Measurements from ENCODE around the gene SPATS2L. TPM values are rescaled to one million over a fixed set of nuclear protein-coding genes. Genes with fewer than 3 reads are reported as not detected.

SPATS2L gene
- total and polyA plus RNA-seq, 2 experiments from 2014 or later = 118 to 154 TPM

- no peak for TF ChIP-seq ZNF462 (CRISPR knock-in tag; IDR thresholded peaks at IDR 0.05)
- no peak for TF ChIP-seq REST (IDR thresholded peaks at IDR 0.05; ENCODE audit: unreplicated experiment)
These were observed 123.5 kb downstream of the SPATS2L start (continued) for GRCh38 chr2:200430017-200430416.

GRCh38 chr2:200431996-200432705, 125.7 kb downstream of the SPATS2L start:
- Histone ChIP-seq H3K4me2 (no peak overlapping the region), H3K27ac (ENCODE audit: low read depth) (no peak overlapping the region)
- no peak for ATAC-seq
- TF ChIP-seq CREB1 (CRISPR knock-in tag; IDR thresholded peaks at IDR 0.05; ENCODE audit: low read depth) (no peak), POLR2AphosphoS5 (IDR thresholded peaks at IDR 0.05; ENCODE audit: low read depth) (no peak), EZH2phosphoT487 (IDR thresholded peaks at IDR 0.05; ENCODE audit: unreplicated experiment) (no peak), ETS1 (IDR thresholded peaks at IDR 0.05) (no peak)

More at GRCh38 chr2:200431996-200432705, 125.7 kb downstream of the SPATS2L start:
- Mint-ChIP-seq H3K4me1 (peaks cover 9% of the 10 kb centered on the region), H3K9me3 (no peaks in the 10 kb centered on the region), H3K27ac (no peak overlapping the region; the same call in 1 of the 2 replicates), H3K36me3 (ENCODE audit: low read depth) (peaks cover 21% of the 10 kb centered on the region), H3K4me3 (no peak overlapping the region), H3K27me3 (ENCODE audit: insufficient read depth, low read depth, poor library complexity) (no peaks in the 10 kb centered on the region)
- no peaks in the 10 kb centered on the region for H4K20me1 ChIP-seq (replicated peaks; ENCODE audit: insufficient read depth)
- H3K27me3 ChIP-seq (ENCODE audit: insufficient read depth) = no peaks in the 10 kb centered on the region
- no peaks in the 10 kb centered on the region for H3K36me3 ChIP-seq (ENCODE audit: insufficient read depth)
- H3K79me2 ChIP-seq (replicated peaks; ENCODE audit: insufficient read depth) = no peaks in the 10 kb centered on the region
- no peak overlapping the region for H2AFZ ChIP-seq
- H3K4me1 ChIP-seq (ENCODE audit: insufficient read depth) = no peaks in the 10 kb centered on the region
- no peak for DNase-seq (ENCODE audit: low spot score)
- no peak overlapping the region for H3K4me3 ChIP-seq
- H3K9me2 ChIP-seq (ENCODE audit: insufficient read depth) = no peaks in the 10 kb centered on the region
- no peaks in the 10 kb centered on the region for H3F3A ChIP-seq (replicated peaks; ENCODE audit: low read depth)

Measured in GM23338 (cell line).